SK-N-SH treated with all-trans-retinoic acid at 6 μM for 48 hours (cell line): ENCODE data around the gene MYLK.

Experiments
- ATAC-seq: fragments of 200-7000 bp; cut with Tn5 transposase; 3 replicates; pipeline ENCODE4 v1.9.1; 2020; ENCODE audit warnings: mild to moderate bottlenecking, moderate library complexity
- ARNTL ChIP-seq: fragments of 450-650 bp; formaldehyde crosslinking; IDR thresholded peaks from 2 replicates; pipeline ENCODE4 v1.5.0; 2020; ENCODE audit warnings: low read depth, mild to moderate bottlenecking, moderate library complexity, borderline replicate concordance
- BACH2 ChIP-seq: fragments of 250-450 bp; sonication (Bioruptor Pico); IDR thresholded peaks from 2 replicates; pipeline ENCODE4 v1.9.0; 2021; ENCODE audit warnings: mild to moderate bottlenecking, borderline replicate concordance
- CREB5 ChIP-seq: fragments of 250-450 bp; sonication (Bioruptor Pico); IDR thresholded peaks from 2 replicates; pipeline ENCODE4 v1.5.1; 2020; ENCODE audit warnings: low read depth, mild to moderate bottlenecking, moderate library complexity
- CSDC2 ChIP-seq: fragments of 250-450 bp; sonication (Bioruptor Pico); IDR thresholded peaks from 2 replicates; pipeline ENCODE4 v1.5.0; 2020; ENCODE audit warnings: mild to moderate bottlenecking, moderate library complexity
- ESRRG ChIP-seq: fragments of 250-450 bp; sonication (Bioruptor Pico); IDR thresholded peaks from 2 replicates; pipeline ENCODE4 v1.6.1; 2021; ENCODE audit warnings: mild to moderate bottlenecking
- ISL1 ChIP-seq: fragments of 250-450 bp; sonication (Bioruptor Pico); IDR thresholded peaks from 2 replicates; pipeline ENCODE4 v2.1.2; 2022; ENCODE audit warnings: mild to moderate bottlenecking, moderate library complexity
- OSR1 ChIP-seq: fragments of 250-450 bp; sonication (Bioruptor Pico); IDR thresholded peaks from 2 replicates; pipeline ENCODE4 v1.8.0; 2022; ENCODE audit warnings: moderate library complexity, mild to moderate bottlenecking, inconsistent platforms
- PPARA ChIP-seq: fragments of 250-450 bp; sonication (Bioruptor Pico); IDR thresholded peaks from 2 replicates; pipeline ENCODE4 v1.5.0; 2020; ENCODE audit warnings: mild to moderate bottlenecking, borderline replicate concordance
- RARB ChIP-seq: fragments of 250-450 bp; sonication (Bioruptor Pico); IDR thresholded peaks from 2 replicates; pipeline ENCODE4 v1.8.0; 2021; ENCODE audit warnings: mild to moderate bottlenecking, moderate library complexity
- SNAI2 ChIP-seq: fragments of 250-450 bp; sonication (Bioruptor Pico); IDR thresholded peaks from 2 replicates; pipeline ENCODE4 v1.5.0; 2020; ENCODE audit warnings: mild to moderate bottlenecking, moderate library complexity
- TCF4 ChIP-seq: fragments of 250-450 bp; sonication (Bioruptor Pico); IDR thresholded peaks from 2 replicates; pipeline ENCODE4 v1.8.0; 2021; ENCODE audit warnings: mild to moderate bottlenecking, moderate library complexity, borderline replicate concordance
- TOX ChIP-seq: fragments of 250-450 bp; sonication (Bioruptor Pico); IDR thresholded peaks from 2 replicates; pipeline ENCODE4 v1.8.0; 2021; ENCODE audit warnings: mild to moderate bottlenecking, moderate library complexity, borderline replicate concordance
- ZC3H10 ChIP-seq: fragments of 250-450 bp; sonication (Bioruptor Pico); IDR thresholded peaks from 2 replicates; pipeline ENCODE4 v1.5.1; 2021; ENCODE audit warnings: mild to moderate bottlenecking, moderate library complexity
- ZFP3 ChIP-seq: fragments of 250-450 bp; sonication (Bioruptor Pico); IDR thresholded peaks from 2 replicates; pipeline ENCODE4 v1.5.0; 2020; ENCODE audit warnings: mild to moderate bottlenecking, moderate library complexity
- ZFP30 ChIP-seq: fragments of 450-650 bp; formaldehyde crosslinking; IDR thresholded peaks from 2 replicates; pipeline ENCODE4 v1.5.0; 2022; ENCODE audit warnings: mild to moderate bottlenecking, moderate library complexity
- ZNF70 ChIP-seq: fragments of 450-650 bp; formaldehyde crosslinking; IDR thresholded peaks from 2 replicates; pipeline ENCODE4 v1.5.0; 2020; ENCODE audit warnings: mild to moderate bottlenecking, moderate library complexity
- ZNF8 ChIP-seq: fragments of 450-650 bp; formaldehyde crosslinking; IDR thresholded peaks from 2 replicates; pipeline ENCODE4 v1.5.0; 2020; ENCODE audit warnings: mild to moderate bottlenecking, moderate library complexity
- TF ChIP-seq, protein P1 (sequence below): fragments of 250-450 bp; sonication (Bioruptor Pico); IDR thresholded peaks from 2 replicates; pipeline ENCODE4 v1.5.0; 2020; ENCODE audit warnings: mild to moderate bottlenecking, moderate library complexity
- TF ChIP-seq, protein P2 (sequence below): fragments of 250-450 bp; sonication (Bioruptor Pico); IDR thresholded peaks from 2 replicates; pipeline ENCODE4 v1.8.0; 2020; ENCODE audit warnings: mild to moderate bottlenecking, moderate library complexity, borderline replicate concordance
- TF ChIP-seq, protein P3 (sequence below): fragments of 250-450 bp; sonication (Bioruptor Pico); IDR thresholded peaks from 2 replicates; pipeline ENCODE4 v1.5.1; 2021; ENCODE audit warnings: mild to moderate bottlenecking, moderate library complexity
- TF ChIP-seq, protein P4 (sequence below): fragments of 250-450 bp; sonication (Bioruptor Pico); IDR thresholded peaks from 2 replicates; pipeline ENCODE4 v1.8.0; 2021; ENCODE audit warnings: low read depth, mild to moderate bottlenecking, moderate library complexity, borderline replicate concordance

Gene MYLK

DNA sequence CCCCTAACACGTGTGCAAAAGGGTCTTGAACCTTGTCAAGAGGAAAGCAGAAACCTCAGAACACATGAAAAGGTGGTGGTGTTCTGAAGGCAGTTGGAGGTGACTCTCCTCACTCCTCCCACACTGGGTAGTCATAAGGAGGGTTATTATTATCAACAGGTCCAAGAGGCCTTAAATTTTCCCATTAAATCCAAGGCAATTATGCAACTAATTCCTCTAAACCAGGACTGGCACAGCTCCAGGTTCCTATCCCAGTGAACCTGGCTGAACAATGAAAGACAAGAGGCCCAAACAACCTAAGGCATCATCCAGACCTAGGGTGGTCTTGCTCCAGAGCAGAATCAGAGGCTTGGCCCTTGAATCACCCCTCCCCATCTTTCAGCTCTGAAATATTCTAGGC is 15.0 kb downstream of the MYLK start:
- ATAC-seq: no peak
- no peak for TF ChIP-seq ZFP30 (CRISPR knock-in tag)
- TF ChIP-seq SNAI2 (CRISPR knock-in tag): no peak
- TF ChIP-seq ISL1 (CRISPR knock-in tag): no peak
- no peak for TF ChIP-seq CSDC2 (CRISPR knock-in tag)
- no peak for TF ChIP-seq OSR1 (CRISPR knock-in tag)
- TF ChIP-seq TCF4 (CRISPR knock-in tag): no peak
- no peak for TF ChIP-seq ZC3H10 (CRISPR knock-in tag)
- TF ChIP-seq, all 23 proteins: peak for 0

- TF ChIP-seq, protein P1, sequence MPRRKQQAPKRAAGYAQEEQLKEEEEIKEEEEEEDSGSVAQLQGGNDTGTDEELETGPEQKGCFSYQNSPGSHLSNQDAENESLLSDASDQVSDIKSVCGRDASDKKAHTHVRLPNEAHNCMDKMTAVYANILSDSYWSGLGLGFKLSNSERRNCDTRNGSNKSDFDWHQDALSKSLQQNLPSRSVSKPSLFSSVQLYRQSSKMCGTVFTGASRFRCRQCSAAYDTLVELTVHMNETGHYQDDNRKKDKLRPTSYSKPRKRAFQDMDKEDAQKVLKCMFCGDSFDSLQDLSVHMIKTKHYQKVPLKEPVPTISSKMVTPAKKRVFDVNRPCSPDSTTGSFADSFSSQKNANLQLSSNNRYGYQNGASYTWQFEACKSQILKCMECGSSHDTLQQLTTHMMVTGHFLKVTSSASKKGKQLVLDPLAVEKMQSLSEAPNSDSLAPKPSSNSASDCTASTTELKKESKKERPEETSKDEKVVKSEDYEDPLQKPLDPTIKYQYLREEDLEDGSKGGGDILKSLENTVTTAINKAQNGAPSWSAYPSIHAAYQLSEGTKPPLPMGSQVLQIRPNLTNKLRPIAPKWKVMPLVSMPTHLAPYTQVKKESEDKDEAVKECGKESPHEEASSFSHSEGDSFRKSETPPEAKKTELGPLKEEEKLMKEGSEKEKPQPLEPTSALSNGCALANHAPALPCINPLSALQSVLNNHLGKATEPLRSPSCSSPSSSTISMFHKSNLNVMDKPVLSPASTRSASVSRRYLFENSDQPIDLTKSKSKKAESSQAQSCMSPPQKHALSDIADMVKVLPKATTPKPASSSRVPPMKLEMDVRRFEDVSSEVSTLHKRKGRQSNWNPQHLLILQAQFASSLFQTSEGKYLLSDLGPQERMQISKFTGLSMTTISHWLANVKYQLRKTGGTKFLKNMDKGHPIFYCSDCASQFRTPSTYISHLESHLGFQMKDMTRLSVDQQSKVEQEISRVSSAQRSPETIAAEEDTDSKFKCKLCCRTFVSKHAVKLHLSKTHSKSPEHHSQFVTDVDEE (CRISPR knock-in tag): no peak
- TF ChIP-seq CREB5: no peak
- no peak for TF ChIP-seq ISL1 (CRISPR knock-in tag)
- no peak for TF ChIP-seq CSDC2 (CRISPR knock-in tag)
- no peak for TF ChIP-seq OSR1 (CRISPR knock-in tag)
- TF ChIP-seq PPARA (CRISPR knock-in tag): no peak
- no peak for TF ChIP-seq TOX
- TF ChIP-seq, protein P2, sequence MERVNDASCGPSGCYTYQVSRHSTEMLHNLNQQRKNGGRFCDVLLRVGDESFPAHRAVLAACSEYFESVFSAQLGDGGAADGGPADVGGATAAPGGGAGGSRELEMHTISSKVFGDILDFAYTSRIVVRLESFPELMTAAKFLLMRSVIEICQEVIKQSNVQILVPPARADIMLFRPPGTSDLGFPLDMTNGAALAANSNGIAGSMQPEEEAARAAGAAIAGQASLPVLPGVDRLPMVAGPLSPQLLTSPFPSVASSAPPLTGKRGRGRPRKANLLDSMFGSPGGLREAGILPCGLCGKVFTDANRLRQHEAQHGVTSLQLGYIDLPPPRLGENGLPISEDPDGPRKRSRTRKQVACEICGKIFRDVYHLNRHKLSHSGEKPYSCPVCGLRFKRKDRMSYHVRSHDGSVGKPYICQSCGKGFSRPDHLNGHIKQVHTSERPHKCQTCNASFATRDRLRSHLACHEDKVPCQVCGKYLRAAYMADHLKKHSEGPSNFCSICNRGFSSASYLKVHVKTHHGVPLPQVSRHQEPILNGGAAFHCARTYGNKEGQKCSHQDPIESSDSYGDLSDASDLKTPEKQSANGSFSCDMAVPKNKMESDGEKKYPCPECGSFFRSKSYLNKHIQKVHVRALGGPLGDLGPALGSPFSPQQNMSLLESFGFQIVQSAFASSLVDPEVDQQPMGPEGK (CRISPR knock-in tag): no peak
- no peak for TF ChIP-seq ZFP3
- no peak for TF ChIP-seq SNAI2 (CRISPR knock-in tag)
- TF ChIP-seq RARB: no peak
- no peak for TF ChIP-seq ESRRG (CRISPR knock-in tag)
These were observed 19.4 kb downstream of the MYLK start for GRCh38 chr3:123864706-123865105.

GRCh38 chr3:123862152-123862551 is 22.0 kb downstream of the MYLK start:
- no peak for ATAC-seq
- TF ChIP-seq ARNTL (CRISPR knock-in tag) (no peak), ZFP30 (CRISPR knock-in tag) (no peak), ISL1 (CRISPR knock-in tag) (no peak), ZNF70 (no peak), TOX (no peak), PPARA (CRISPR knock-in tag) (no peak), TCF4 (CRISPR knock-in tag) (no peak), ZNF8 (CRISPR knock-in tag) (no peak), SNAI2 (CRISPR knock-in tag) (no peak), RARB (no peak), ESRRG (CRISPR knock-in tag) (no peak), CREB5 (no peak), ZFP3 (no peak), ZC3H10 (CRISPR knock-in tag) (no peak), BACH2 (CRISPR knock-in tag) (no peak)
- TF ChIP-seq, protein P3, sequence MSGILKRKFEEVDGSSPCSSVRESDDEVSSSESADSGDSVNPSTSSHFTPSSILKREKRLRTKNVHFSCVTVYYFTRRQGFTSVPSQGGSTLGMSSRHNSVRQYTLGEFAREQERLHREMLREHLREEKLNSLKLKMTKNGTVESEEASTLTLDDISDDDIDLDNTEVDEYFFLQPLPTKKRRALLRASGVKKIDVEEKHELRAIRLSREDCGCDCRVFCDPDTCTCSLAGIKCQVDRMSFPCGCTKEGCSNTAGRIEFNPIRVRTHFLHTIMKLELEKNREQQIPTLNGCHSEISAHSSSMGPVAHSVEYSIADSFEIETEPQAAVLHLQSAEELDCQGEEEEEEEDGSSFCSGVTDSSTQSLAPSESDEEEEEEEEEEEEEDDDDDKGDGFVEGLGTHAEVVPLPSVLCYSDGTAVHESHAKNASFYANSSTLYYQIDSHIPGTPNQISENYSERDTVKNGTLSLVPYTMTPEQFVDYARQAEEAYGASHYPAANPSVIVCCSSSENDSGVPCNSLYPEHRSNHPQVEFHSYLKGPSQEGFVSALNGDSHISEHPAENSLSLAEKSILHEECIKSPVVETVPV (CRISPR knock-in tag): no peak
- TF ChIP-seq, protein P4, sequence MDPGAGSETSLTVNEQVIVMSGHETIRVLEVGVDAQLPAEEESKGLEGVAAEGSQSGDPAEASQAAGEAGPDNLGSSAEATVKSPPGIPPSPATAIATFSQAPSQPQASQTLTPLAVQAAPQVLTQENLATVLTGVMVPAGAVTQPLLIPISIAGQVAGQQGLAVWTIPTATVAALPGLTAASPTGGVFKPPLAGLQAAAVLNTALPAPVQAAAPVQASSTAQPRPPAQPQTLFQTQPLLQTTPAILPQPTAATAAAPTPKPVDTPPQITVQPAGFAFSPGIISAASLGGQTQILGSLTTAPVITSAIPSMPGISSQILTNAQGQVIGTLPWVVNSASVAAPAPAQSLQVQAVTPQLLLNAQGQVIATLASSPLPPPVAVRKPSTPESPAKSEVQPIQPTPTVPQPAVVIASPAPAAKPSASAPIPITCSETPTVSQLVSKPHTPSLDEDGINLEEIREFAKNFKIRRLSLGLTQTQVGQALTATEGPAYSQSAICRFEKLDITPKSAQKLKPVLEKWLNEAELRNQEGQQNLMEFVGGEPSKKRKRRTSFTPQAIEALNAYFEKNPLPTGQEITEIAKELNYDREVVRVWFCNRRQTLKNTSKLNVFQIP (CRISPR knock-in tag): no peak
- TF ChIP-seq, protein P1 (CRISPR knock-in tag): no peak

More at GRCh38 chr3:123864706-123865105, 19.4 kb downstream of the MYLK start:
- ATAC-seq: no peak
